GM19035 (cell line): Measurements from ENCODE around the gene PDCD1LG2.
A peak's percentile ranks its signal among the peaks of the same experiment; 100 is the strongest.
"Not testable (repeated sequence)": the region's sequence is repeated elsewhere in the genome, so short reads cannot be mapped to it uniquely, and the experiment has no call there.

Experiments
- ATAC-seq: cut with Tn5 transposase; IDR thresholded peaks from one replicate; pipeline ENCODE4 v1.9.1; 2021; ENCODE audit not compliant: unreplicated experiment

The PDCD1LG2 gene

GRCh38 chr9:5510360-5510931 is at the start of gene PDCD1LG2:
Gene PDCD1LG2, plus strand, starts transcription at chr9:5510531. Its CDS starts 12,016 bp downstream, at chr9:5522547.
- ATAC-seq: peak; percentile 79

GRCh38 chr9:5464831-5465330 is 45.5 kb upstream of the PDCD1LG2 start:
- not testable (repeated sequence) for ATAC-seq

GRCh38 chr9:5466005-5466404 is 44.3 kb upstream of the PDCD1LG2 start:
- no peak for ATAC-seq

GRCh38 chr9:5466766-5467165 is 43.6 kb upstream of the PDCD1LG2 start:
- no peak for ATAC-seq

GRCh38 chr9:5468850-5469249 is 41.5 kb upstream of the PDCD1LG2 start:
- ATAC-seq: no peak

GRCh38 chr9:5470122-5470521 is 40.2 kb upstream of the PDCD1LG2 start:
- no peak for ATAC-seq

- no peak for ATAC-seq
Measured at GRCh38 chr9:5470816-5471215, 39.5 kb upstream of the PDCD1LG2 start.

- not testable (repeated sequence) for ATAC-seq
Measured at GRCh38 chr9:5475611-5476010, 34.7 kb upstream of the PDCD1LG2 start.

- ATAC-seq: no peak
Measured at GRCh38 chr9:5478206-5478605, 32.1 kb upstream of the PDCD1LG2 start.

GRCh38 chr9:5479994-5480694 is 30.2 kb upstream of the PDCD1LG2 start:
- ATAC-seq: peak; percentile 62

GRCh38 chr9:5480919-5481318 is 29.4 kb upstream of the PDCD1LG2 start:
- no peak for ATAC-seq

GRCh38 chr9:5481322-5482040 is 28.9 kb upstream of the PDCD1LG2 start:
- ATAC-seq: no peak

GRCh38 chr9:5482194-5482593 is 28.1 kb upstream of the PDCD1LG2 start:
- no peak for ATAC-seq

GRCh38 chr9:5483306-5483705 is 27.0 kb upstream of the PDCD1LG2 start:
- no peak for ATAC-seq

- ATAC-seq: no peak
Measured at GRCh38 chr9:5485378-5486085, 24.8 kb upstream of the PDCD1LG2 start.

- no peak for ATAC-seq
Measured at GRCh38 chr9:5486988-5487387, 23.3 kb upstream of the PDCD1LG2 start.

- no peak for ATAC-seq
Measured at GRCh38 chr9:5488221-5489008, 21.9 kb upstream of the PDCD1LG2 start.

GRCh38 chr9:5489630-5490490 is 20.5 kb upstream of the PDCD1LG2 start:
- ATAC-seq: no peak

GRCh38 chr9:5492965-5493678 is 17.2 kb upstream of the PDCD1LG2 start:
- ATAC-seq: no peak
